ENCODE measurements around the gene PCDHGA6.
A peak's percentile ranks its signal among the peaks of the same experiment; 100 is the strongest.
"Not testable (repeated sequence)": the region's sequence is repeated elsewhere in the genome, so short reads cannot be mapped to it uniquely, and the experiment has no call there.

PCDHGA6 gene

DNA sequence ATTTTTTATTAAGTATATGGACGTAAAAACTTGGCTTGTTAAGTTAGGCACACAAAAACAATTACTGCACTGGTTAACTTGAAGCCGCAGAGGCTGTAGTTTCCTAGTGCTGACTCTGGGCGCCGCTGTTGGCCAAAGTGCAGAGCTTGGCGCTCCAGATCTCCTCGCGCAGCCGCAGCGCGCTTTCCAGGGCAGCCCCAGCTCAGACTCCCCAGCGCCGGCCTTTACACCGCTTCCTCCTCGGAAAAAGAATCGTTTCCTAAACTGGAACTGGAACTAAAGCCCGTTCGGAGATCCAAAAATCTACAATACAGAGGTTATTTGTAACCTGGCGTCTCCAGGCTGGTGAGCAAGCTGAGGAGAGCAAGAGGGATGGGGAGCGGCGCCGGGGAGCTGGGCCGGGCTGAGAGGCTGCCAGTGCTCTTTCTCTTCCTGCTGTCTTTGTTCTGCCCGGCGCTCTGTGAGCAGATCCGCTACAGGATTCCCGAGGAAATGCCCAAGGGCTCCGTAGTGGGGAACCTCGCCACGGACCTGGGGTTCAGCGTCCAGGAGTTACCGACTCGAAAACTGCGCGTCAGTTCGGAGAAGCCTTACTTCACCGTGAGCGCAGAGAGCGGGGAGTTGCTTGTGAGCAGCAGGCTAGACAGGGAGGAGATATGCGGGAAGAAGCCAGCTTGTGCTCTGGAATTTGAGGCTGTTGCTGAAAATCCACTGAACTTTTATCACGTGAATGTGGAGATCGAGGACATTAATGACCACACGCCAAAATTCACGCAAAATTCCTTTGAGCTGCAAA, 24.3 kb downstream of the PCDHGA6 start, which contains the start of gene PCDHGB5:
Gene PCDHGB5 (plus strand): TSS at position 192 of the 796 bp plus-strand sequence. CDS start 181 bp downstream, at position 373.
- 0 out of 2 replicates have a peak within 1 kb of the TSS, but pooled peaks have one; percentile 20 for H3K27ac ChIP-seq
- POLR2A ChIA-PET (ENCODE audit: low non-redundant PET), result not testable (repeated sequence)
- CTCF ChIA-PET, result interaction anchor here (0.6 to 2.2 kb wide), 10 partner anchors 11 to 166 kb away, joined by 3 to 13 read pairs (median 4); partner anchors contain the start of genes PCDHGA1, PCDHGB4 and PCDHGC3
- TF ChIP-seq, protein P1, sequence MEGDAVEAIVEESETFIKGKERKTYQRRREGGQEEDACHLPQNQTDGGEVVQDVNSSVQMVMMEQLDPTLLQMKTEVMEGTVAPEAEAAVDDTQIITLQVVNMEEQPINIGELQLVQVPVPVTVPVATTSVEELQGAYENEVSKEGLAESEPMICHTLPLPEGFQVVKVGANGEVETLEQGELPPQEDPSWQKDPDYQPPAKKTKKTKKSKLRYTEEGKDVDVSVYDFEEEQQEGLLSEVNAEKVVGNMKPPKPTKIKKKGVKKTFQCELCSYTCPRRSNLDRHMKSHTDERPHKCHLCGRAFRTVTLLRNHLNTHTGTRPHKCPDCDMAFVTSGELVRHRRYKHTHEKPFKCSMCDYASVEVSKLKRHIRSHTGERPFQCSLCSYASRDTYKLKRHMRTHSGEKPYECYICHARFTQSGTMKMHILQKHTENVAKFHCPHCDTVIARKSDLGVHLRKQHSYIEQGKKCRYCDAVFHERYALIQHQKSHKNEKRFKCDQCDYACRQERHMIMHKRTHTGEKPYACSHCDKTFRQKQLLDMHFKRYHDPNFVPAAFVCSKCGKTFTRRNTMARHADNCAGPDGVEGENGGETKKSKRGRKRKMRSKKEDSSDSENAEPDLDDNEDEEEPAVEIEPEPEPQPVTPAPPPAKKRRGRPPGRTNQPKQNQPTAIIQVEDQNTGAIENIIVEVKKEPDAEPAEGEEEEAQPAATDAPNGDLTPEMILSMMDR (conservative IDR thresholded peaks at IDR 0.05; ENCODE audit: low read depth), result peak; percentile 77
- DNase-seq (ENCODE audit: low spot score), result peak; percentile 48

DNA sequence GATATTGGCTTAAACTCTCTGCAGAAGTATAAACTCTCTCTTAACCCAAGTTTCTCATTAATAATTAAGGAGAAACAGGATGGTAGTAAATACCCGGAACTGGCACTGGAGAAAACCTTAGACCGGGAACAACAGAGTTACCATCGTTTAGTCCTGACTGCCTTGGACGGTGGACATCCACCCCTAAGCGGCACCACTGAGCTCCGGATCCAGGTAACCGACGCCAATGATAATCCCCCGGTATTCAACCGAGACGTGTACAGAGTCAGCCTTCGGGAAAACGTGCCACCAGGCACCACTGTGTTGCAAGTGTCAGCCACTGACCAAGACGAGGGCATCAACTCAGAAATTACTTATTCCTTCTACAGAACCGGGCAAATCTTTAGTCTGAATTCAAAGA, 24.9 kb downstream of the PCDHGA6 start:
- no peak overlapping the region for H3K27ac ChIP-seq
- DNase-seq (ENCODE audit: low spot score), result no peak
- ChIA-PET CTCF (interaction anchor here (1.7 kb wide), 1 partner anchor 68 kb away, joined by 4 read pairs; the partner anchor contains the start of gene PCDHGA1), POLR2A (ENCODE audit: low non-redundant PET) (no interaction called here)
- TF ChIP-seq, protein P1 (conservative IDR thresholded peaks at IDR 0.05; ENCODE audit: low read depth), result no peak

DNA sequence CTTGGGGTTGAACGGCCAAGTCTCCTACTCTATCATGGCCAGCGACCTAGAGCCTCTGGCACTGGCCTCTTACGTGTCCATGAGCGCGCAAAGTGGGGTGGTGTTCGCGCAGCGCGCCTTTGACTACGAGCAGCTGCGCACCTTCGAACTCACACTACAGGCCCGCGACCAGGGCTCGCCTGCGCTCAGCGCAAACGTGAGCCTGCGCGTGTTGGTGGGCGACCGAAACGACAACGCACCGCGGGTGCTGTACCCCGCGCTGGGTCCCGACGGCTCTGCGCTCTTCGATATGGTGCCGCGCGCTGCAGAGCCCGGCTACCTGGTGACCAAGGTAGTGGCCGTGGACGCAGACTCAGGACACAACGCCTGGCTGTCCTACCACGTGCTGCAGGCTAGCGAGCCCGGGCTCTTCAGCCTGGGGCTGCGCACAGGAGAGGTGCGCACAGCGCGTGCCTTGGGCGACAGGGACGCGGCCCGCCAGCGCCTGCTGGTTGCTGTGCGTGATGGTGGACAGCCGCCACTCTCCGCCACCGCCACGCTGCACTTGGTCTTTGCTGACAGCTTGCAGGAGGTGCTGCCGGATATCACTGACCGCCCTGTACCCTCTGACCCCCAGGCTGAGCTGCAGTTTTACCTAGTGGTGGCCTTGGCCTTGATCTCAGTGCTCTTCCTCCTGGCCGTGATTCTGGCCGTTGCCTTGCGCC, 26.0 kb downstream of the PCDHGA6 start:
- DNase-seq (ENCODE audit: low spot score), result no peak
- TF ChIP-seq, protein P1 (conservative IDR thresholded peaks at IDR 0.05; ENCODE audit: low read depth), result no peak
- CTCF ChIA-PET, result interaction anchor here (0.5 kb wide), 1 partner anchor 9 kb away, joined by 3 read pairs; no protein-coding TSS in a partner anchor
- no peak overlapping the region for H3K27ac ChIP-seq
- POLR2A ChIA-PET (ENCODE audit: low non-redundant PET), result no interaction called here

DNA sequence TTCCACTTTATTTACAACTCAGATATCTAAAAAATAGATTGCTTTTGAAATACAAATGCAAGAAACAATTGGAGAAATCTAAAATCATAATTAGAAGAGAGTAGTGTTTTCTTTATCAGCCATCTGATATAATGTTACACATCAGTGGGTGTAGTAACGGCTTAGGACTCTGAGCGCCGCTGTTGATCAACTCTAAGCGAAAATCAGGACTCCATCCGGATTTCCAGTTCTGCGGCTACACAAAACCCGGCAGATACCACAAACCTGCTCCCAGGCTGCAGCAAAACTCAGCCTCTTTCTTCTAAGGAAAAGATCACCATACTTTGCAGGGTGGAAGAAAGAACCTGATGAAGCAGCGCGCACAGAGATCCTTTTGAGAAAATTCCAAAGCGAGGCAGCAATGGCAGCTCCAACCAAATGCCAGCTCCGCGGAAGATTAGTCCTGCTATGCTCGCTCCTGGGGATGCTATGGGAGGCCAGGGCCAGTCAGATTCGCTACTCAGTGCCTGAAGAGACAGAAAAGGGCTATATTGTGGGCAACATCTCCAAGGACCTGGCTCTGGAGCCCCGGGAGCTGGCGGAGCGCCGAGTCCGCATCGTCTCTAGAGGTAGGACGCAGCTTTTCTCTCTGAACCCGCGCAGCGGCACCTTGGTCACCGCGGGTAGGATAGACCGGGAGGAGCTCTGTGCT, 29.0 kb downstream of the PCDHGA6 start, which contains the start of gene PCDHGA9:
Gene PCDHGA9 (plus strand): TSS at position 226 of the 691 bp plus-strand sequence. CDS start 175 bp downstream, at position 401.
- TF ChIP-seq, protein P1 (conservative IDR thresholded peaks at IDR 0.05; ENCODE audit: low read depth), result peak; percentile 23; the same call in 1 of the 2 replicates
- DNase-seq (ENCODE audit: low spot score), result peak; percentile 47
- ChIA-PET CTCF (interaction anchor here (0.6 to 1.4 kb wide), 9 partner anchors 15 to 516 kb away, joined by 3 to 7 read pairs (median 5); partner anchors contain the start of genes PCDHAC1 and PCDHGB7), POLR2A (ENCODE audit: low non-redundant PET) (interaction anchor here (1.1 kb wide), 1 partner anchor 107 kb away, joined by 3 read pairs; no protein-coding TSS in a partner anchor)
- H3K27ac ChIP-seq, result no peak within 1 kb of the TSS

DNA sequence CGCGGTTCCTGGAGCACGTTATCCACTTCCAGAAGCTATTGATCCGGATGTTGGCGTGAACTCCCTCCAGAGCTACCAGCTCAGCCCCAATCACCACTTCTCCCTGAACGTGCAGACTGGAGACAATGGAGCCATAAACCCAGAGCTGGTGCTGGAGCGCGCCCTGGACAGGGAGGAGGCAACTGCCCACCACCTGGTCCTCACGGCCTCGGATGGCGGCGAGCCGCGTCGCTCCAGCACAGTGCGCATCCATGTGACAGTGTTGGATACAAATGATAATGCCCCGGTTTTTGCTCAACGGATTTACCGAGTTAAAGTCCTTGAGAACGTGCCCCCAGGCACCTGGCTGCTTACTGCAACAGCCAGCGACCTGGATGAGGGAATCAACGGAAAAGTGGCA, 29.7 kb downstream of the PCDHGA6 start:
- ChIA-PET CTCF (interaction anchor here (0.6 to 1.4 kb wide), 10 partner anchors 14 to 517 kb away, joined by 3 to 7 read pairs (median 4); partner anchors contain the start of genes PCDHAC1 and PCDHGB7), POLR2A (ENCODE audit: low non-redundant PET) (interaction anchor here (1.1 kb wide), 1 partner anchor 106 kb away, joined by 3 read pairs; no protein-coding TSS in a partner anchor)
- no peak for DNase-seq (ENCODE audit: low spot score)
- TF ChIP-seq, protein P1 (conservative IDR thresholded peaks at IDR 0.05; ENCODE audit: low read depth), result no peak
- H3K27ac ChIP-seq, result no peak overlapping the region

Measured in RWPE1 (cell line).